Peyer's patch (tissue), 4 donors: Measurements from ENCODE around the gene PLAC8L1.

Experiments used
- POLR2A ChIP-seq, 2 donors: fragments of 450-650 bp; IDR thresholded peaks; one replicate each; pipeline ENCODE4 v1.5.1; 2017; ENCODE audit warnings: antibody characterized with exemption in 2 of 2, mild to moderate bottlenecking in 2 of 2, moderate library complexity in 2 of 2
- TF ChIP-seq, protein P1 (sequence below), 6 experiments: fragments of 450-650 bp in 4 of 6; fragments of 200-600 bp in 2 of 6; sonication (generic) in 1 of 6; IDR thresholded peaks; one replicate each; pipeline ENCODE4 v1.5.1; 2017 to 2019; ENCODE audit warnings: antibody characterized with exemption in 6 of 6, mild to moderate bottlenecking in 3 of 6, moderate library complexity in 1 of 6

- no peak for TF ChIP-seq POLR2A (IDR thresholded peaks at IDR 0.05)
- TF ChIP-seq, protein P1, sequence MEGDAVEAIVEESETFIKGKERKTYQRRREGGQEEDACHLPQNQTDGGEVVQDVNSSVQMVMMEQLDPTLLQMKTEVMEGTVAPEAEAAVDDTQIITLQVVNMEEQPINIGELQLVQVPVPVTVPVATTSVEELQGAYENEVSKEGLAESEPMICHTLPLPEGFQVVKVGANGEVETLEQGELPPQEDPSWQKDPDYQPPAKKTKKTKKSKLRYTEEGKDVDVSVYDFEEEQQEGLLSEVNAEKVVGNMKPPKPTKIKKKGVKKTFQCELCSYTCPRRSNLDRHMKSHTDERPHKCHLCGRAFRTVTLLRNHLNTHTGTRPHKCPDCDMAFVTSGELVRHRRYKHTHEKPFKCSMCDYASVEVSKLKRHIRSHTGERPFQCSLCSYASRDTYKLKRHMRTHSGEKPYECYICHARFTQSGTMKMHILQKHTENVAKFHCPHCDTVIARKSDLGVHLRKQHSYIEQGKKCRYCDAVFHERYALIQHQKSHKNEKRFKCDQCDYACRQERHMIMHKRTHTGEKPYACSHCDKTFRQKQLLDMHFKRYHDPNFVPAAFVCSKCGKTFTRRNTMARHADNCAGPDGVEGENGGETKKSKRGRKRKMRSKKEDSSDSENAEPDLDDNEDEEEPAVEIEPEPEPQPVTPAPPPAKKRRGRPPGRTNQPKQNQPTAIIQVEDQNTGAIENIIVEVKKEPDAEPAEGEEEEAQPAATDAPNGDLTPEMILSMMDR (IDR thresholded peaks at IDR 0.05), result no peak
Observed at GRCh38 chr5:146111409-146111808, 6.0 kb upstream of the PLAC8L1 start.
